Measurements from ENCODE around the gene CTNNBL1.
A peak's percentile ranks its signal among the peaks of the same experiment; 100 is the strongest.

Gene CTNNBL1

GRCh38 chr20:37800618-37801017 lies 106.8 kb downstream of the CTNNBL1 start:
- no peak for TF ChIP-seq CTCF (conservative IDR thresholded peaks at IDR 0.05; ENCODE audit: low read depth, low read length)
- DNase-seq (ENCODE audit: low read depth) = no peak
- no peak overlapping the region for H3K4me3 ChIP-seq (ENCODE audit: low read depth, low read length)

DNA sequence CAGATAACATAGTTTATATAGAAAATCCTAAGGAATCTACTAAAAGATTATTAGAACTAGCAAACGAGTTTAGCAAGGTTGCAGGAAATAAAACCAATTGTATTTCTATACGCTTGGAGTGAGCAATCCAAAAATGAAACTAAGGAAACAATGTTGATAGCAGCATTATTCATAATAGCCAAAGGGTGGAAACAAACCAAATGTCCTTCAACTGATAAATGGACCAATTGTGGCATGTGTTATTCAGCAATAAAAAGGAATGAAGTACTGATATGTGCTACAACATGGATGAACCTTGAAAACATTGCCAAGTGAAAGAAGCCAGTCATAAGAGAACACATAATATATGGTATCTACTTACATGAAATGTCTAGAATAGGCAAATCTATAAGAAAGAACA lies 108.1 kb downstream of the CTNNBL1 start:
- H3K4me3 ChIP-seq (ENCODE audit: low read depth, low read length) = no peak overlapping the region
- TF ChIP-seq CTCF (conservative IDR thresholded peaks at IDR 0.05; ENCODE audit: low read depth, low read length) = no peak
- no peak for DNase-seq (ENCODE audit: low read depth)

DNA sequence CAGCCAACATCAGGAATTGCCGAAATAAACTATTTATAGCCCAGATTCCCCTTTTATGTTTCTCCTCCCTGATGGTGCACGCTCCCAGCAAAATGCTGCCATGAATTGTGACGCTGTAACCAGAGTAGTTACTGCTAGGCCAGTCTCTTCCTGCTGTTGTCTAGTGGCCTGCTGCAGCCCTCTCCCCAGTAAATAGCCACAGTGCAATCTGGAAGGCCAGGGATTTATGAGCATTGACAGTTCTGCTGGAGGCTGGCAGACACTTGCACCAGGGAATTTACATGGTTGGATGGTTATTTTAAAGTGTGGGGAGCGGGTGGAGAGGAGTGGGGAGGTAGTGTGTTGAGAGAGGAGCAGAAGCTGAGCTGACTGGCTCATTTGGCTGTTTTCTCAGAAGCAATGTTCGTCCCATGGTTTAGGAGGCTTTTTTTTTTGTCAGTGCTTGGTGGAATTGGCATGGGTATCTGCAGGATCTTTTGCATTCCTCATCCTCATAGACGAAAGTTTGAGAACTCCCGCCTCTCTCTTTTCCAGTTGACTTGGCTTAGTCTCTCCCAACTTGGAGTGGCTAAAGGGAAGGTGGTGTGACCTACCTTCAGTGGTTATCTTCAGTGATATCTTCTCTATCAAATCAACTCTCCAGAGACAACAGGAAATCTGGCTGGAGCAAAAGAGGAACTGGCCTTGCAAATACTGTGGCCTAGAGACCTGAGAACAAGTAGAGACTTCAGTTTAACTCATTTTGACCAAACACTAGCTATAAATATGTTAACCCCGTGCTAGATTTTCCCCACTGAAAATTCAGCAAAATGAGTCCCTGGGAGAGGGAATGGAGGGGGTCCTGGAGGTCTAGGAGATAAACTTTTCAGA lies 109.8 kb downstream of the CTNNBL1 start:
- no peak overlapping the region for H3K4me3 ChIP-seq (ENCODE audit: low read depth, low read length)
- no peak for DNase-seq (ENCODE audit: low read depth)
- no peak for TF ChIP-seq CTCF (conservative IDR thresholded peaks at IDR 0.05; ENCODE audit: low read depth, low read length)

DNA sequence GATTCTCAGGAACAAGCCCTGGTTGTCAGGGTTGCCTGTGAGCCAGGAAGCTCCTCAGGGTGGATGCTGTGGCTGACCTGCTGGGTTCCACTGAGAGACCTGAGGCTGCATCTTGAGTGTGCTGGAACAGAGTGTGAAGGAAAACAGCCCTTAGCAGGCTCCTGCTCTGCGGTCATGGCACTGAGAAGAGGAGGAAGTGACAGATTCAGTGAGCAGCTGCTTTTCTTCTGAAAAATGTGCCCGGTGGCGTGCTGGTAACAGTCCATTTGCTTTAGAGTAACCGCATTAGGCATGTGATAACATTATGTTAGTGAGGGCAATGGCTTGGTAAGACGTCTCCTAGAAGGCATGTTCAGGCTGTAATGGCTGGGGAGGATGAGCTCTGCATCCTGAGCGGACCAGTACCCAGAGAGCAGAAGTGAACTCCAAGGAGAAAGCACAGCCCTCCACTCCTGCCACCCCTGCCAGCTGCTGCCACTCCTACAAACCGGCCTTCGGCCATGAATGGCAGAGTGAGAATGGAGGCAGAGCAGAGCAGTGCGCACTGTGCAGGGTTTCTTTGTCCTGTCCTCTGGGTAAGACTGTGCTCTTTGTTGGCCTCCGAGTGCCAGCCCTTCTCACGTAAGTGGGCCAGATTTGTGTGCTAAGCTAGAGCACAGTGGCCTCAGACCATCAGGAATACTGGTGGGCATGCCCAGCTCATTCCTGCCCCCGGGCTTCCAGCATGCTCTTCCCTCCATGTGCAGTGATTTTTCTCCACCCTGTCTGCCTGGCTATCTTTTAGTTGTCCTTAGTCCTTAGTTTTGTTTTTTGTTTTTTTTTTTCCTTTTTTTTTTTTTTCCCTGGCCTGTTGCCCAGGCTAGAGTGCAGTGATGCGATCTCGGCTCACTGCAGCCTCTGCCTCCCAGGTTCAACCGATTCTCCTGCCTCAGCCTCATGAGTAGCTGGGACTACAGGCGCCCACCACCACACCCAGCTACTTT lies 111.0 kb downstream of the CTNNBL1 start:
- TF ChIP-seq CTCF (conservative IDR thresholded peaks at IDR 0.05; ENCODE audit: low read depth, low read length) = no peak
- peak; percentile 12 for DNase-seq (ENCODE audit: low read depth)
- H3K4me3 ChIP-seq (ENCODE audit: low read depth, low read length) = no peak overlapping the region

DNA sequence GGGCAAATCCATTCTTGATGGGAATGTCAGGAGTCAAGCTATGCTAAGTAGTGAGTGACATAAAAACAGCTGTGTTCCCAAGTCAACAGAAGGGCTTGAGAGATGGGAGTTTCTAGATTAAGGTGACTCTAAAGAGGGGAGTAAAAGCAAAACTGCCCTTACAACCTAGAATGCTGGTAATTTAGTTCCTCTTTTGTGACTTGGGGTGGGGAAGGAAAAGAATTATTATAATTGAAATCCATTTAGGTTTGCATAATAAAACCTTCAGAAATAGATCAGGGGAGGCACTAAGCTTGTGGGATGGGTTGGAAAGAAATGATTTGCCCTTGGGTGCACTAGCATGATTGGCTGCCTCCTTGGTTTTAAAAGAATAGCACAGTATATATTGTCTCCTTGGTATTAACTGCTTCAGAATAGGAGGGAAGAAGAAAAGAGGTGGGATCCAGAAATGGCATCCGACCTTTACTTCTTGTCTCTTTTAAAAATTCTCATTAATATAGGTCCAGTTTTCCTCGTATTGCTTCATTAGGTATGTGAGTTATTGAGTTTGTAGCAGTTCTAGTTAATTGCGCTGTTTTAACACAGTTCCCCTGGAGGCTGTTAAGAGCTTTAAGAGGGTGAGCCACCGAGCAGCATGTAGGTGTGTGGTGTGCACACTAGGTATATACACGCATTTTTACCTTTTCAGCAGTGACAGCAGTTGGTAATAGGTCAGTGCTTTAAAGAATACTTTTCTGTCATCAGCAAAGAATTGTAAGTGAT lies 113.8 kb downstream of the CTNNBL1 start:
- TF ChIP-seq CTCF (conservative IDR thresholded peaks at IDR 0.05; ENCODE audit: low read depth, low read length) = no peak
- DNase-seq (ENCODE audit: low read depth) = no peak
- no peak overlapping the region for H3K4me3 ChIP-seq (ENCODE audit: low read depth, low read length)

DNA sequence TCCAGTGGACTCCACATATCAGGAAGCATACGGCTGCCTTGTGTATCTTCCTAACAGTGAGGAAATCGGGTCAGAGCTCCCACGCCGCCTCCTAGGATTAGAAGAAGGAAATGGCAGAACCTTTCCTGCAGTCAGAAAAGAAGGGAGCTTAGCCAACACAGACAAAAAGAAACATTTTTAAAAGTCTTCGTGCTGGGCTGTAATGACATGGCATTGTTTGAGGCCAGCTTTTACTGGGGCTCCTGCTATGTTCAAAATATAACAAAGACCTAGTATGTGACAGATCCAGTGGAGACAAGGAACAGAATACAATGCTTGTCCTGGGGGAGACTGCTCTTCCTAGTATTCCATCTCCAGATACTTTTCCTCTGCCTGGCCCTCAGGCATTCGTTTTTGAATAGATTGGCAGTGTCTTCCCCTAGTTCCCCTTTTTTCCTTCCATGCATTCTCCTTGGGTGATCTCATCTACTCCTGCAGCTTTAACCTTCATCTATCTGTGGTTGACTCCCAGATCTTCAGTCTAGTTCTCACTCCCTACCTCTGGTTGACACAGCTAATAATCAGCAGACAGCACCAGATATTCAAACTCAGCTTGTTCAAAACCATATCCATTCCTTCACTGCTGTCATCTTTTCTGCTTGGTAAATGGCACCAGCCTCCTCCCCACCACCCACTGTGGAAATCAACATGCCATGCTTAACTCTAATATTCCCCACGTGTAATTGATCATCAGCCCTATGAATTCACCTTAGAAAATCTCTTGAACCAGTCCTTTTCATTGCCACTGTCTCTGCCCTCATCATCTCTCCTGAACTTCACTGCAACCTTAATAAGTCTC lies 114.6 kb downstream of the CTNNBL1 start:
- no peak for DNase-seq (ENCODE audit: low read depth)
- TF ChIP-seq CTCF (conservative IDR thresholded peaks at IDR 0.05; ENCODE audit: low read depth, low read length) = no peak
- H3K4me3 ChIP-seq (ENCODE audit: low read depth, low read length) = no peak overlapping the region

All from choroid plexus epithelial cell (primary cell).